Activated CD4-positive, alpha-beta T cell treated with anti-CD3 and anti-CD28 coated beads, Interleukin-2, amount 10 ng/mL, durations not matched to agents 7 days and 5 days (primary cell): ENCODE data around the gene OR52N1. TPM values are rescaled to one million over a fixed set of nuclear protein-coding genes. Genes with fewer than 3 reads are reported as not detected.

Source experiments
- CTCF ChIA-PET: fragments of 350-600 bp; sonication (Branson Sonifier 250); formaldehyde crosslinking; loops from one replicate; lab custom pipeline; 2021; ENCODE audit warnings: antibody characterized with exemption; lab: Charles Lee
- POLR2A ChIA-PET: fragments of 350-600 bp; sonication (Branson Sonifier 250); formaldehyde crosslinking; loops from one replicate; lab custom pipeline; 2021; ENCODE audit warnings: antibody characterized with exemption; lab: Charles Lee
- DNase-seq: peaks from one replicate; pipeline ENCODE4 v3.0.0-alpha.2; 2020
- H3K27ac Mint-ChIP-seq: one replicate; pipeline ENCODE4 v1.8.0; 2021; ENCODE audit warnings: mild to moderate bottlenecking, moderate library complexity, mixed read lengths
- H3K27me3 Mint-ChIP-seq: one replicate; pipeline ENCODE4 v1.8.0; 2021; ENCODE audit warnings: mixed read lengths
- H3K36me3 Mint-ChIP-seq: one replicate; pipeline ENCODE4 v1.8.0; 2021; ENCODE audit warnings: low read depth, mixed read lengths
- H3K4me1 Mint-ChIP-seq: one replicate; pipeline ENCODE4 v1.8.0; 2021; ENCODE audit warnings: mixed read lengths
- H3K4me3 Mint-ChIP-seq: one replicate; pipeline ENCODE4 v1.8.0; 2021; ENCODE audit warnings: mild to moderate bottlenecking, moderate library complexity, mixed read lengths
- H3K9me3 Mint-ChIP-seq: one replicate; pipeline ENCODE4 v1.8.0; 2021; ENCODE audit warnings: mixed read lengths
- total RNA-seq, 2 experiments: library from RNA; stranded (reverse); gene quantifications; one replicate each; pipeline ENCODE4 v1.2.3, GENCODE V29; 2021

Gene OR52N1
- total RNA-seq, result not detected

DNA sequence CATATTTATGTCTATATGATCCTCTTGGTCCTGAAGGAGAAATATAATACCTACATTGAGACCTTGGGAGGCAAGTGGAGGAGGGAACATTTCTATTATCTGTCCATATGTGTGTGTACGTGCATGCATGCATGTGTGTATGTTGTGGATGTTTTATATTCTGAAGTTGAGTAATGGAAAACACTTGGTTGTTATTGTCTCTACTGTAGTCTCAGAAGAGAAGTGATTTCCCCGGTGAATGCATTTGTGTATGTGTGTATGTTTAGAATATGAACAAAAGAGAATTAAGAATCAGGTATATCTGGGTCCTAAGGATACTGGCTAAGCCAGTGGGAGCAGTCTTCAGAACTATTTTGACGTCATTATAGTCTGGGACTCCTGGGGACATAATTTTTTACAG is at the start of gene OR52N1:
Gene OR52N1, minus strand, starts transcription at position 101 of the 400 bp plus-strand sequence. CDS start 2,449 bp downstream, outside the sequence.
- ChIA-PET CTCF (no interaction called here), POLR2A (no interaction called here)

DNA sequence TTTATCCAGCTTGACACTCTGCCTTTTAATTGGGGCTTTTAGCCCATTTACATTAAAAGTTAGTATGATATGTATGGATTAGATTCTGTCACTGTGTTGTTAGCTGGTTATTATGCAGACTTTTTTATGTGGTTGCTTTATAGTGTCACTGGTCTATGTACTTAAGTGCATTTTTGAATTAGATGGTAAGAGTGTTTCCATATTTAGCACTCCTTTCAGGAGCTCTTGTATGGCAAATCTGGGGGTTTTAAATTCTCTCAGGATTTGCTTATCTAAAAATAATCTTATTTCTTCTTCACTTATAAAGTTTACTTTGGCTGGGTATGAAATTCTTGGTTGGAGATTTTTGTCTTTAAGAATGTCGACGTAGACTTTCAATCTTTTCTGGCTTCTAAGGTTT is 46.6 kb upstream of the OR52N1 start:
- no peaks in the 10 kb centered on the region for H3K4me1 Mint-ChIP-seq
- ChIA-PET POLR2A (no interaction called here), CTCF (no interaction called here)
- H3K36me3 Mint-ChIP-seq, result no peaks in the 10 kb centered on the region
- no peak for DNase-seq
- no peak overlapping the region for H3K27ac Mint-ChIP-seq
- no peaks in the 10 kb centered on the region for H3K9me3 Mint-ChIP-seq
- H3K27me3 Mint-ChIP-seq, result peaks cover 4% of the 10 kb centered on the region
- no peak overlapping the region for H3K4me3 Mint-ChIP-seq

More for the DNA sequence above, at the start of gene OR52N1:
- H3K27ac Mint-ChIP-seq, result no peak within 1 kb of the TSS
- no peaks in the 10 kb centered on the region for H3K36me3 Mint-ChIP-seq
- H3K4me1 Mint-ChIP-seq, result no peaks in the 10 kb centered on the region
- H3K4me3 Mint-ChIP-seq, result no peak within 1 kb of the TSS
- H3K9me3 Mint-ChIP-seq, result no peaks in the 10 kb centered on the region
- no peak for DNase-seq
- peaks cover 15% of the 10 kb centered on the region for H3K27me3 Mint-ChIP-seq

DNA sequence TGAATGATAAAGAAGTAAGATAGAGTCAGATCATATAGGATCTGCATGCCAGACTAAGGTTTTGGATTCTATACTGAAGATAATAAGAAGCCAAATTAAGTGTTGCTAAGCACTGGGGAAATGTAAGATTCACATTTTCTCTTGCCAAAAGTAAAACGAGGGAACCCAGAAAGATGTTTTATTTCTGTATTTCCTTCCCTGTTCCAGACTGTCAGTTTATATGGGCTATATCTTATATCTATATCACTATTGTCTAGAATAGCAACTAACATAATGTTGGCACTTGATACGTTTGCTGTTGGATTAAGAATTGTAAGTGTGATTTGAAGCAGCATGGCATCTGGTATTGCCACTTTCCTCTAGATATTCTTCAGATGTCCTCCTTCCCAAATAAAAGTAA is 42.4 kb upstream of the OR52N1 start:
- no peak for DNase-seq
- Mint-ChIP-seq H3K36me3 (no peaks in the 10 kb centered on the region), H3K27ac (no peak overlapping the region), H3K4me1 (no peaks in the 10 kb centered on the region), H3K9me3 (no peaks in the 10 kb centered on the region), H3K27me3 (peaks cover 4% of the 10 kb centered on the region), H3K4me3 (no peak overlapping the region)
- ChIA-PET POLR2A (no interaction called here), CTCF (no interaction called here)

- Mint-ChIP-seq H3K36me3 (no peaks in the 10 kb centered on the region), H3K4me3 (no peak overlapping the region), H3K27me3 (no peaks in the 10 kb centered on the region), H3K9me3 (no peaks in the 10 kb centered on the region), H3K4me1 (no peaks in the 10 kb centered on the region), H3K27ac (no peak overlapping the region)
- ChIA-PET POLR2A (no interaction called here), CTCF (interaction anchor here (0.6 kb wide), 1 partner anchor 204 kb away, joined by 3 read pairs; no protein-coding TSS in a partner anchor)
- DNase-seq, result no peak
These were observed 40.2 kb upstream of the OR52N1 start for GRCh38 chr11:5831196-5831829.

DNA sequence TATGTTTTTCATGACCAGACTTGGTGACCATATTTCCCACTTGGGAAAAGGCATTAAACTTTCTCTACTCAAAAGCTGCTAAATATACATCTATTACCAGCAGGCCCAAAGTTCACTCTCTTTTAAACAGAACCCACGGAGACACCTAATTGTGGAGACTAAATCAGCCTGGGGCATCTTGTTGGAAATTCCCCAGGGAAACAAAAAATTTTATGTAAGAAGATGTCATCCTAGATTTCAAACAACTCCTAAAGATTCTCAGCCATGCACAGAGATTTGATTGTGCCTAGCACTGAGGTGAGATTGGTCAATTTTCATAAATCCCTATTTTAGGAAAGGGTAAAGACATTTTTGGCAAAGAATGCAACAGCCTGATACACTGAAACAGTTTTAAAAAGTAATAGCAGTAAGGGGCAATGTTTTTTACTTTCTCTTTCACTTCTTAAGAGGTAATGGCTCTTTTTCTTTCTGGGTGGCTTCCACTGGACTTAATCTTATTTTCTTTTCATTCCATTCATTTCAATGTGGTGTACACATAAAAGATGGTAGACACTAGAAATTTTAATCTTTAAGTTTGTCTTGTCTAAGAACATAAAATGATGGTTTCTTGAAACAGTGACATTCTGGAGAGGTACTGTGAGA is 27.3 kb upstream of the OR52N1 start:
- H3K9me3 Mint-ChIP-seq, result no peaks in the 10 kb centered on the region
- POLR2A ChIA-PET, result no interaction called here
- H3K4me3 Mint-ChIP-seq, result peak overlapping the region; percentile 69
- peaks cover 9% of the 10 kb centered on the region for H3K4me1 Mint-ChIP-seq
- no peak for DNase-seq
- CTCF ChIA-PET, result no interaction called here
- H3K27me3 Mint-ChIP-seq, result peaks cover 7% of the 10 kb centered on the region
- H3K36me3 Mint-ChIP-seq, result no peaks in the 10 kb centered on the region
- peak overlapping the region; percentile 83 for H3K27ac Mint-ChIP-seq

DNA sequence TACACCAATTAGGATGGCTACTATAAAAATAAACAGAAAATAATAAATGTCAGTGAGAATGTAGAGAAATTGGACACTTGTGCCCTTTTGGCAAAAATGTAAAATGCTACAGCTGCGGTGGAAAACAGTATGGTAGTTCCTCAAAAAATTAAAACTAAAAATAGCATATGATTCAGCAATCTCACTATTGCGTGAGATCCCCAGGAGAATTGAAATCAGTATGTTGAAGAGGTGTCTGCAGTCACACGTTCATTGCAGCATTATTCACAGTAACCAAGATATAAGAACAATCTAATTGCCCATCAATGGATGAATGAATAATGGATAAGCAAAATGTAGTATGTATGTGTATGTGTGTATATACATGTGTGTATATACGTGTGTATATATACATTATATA is 24.5 kb upstream of the OR52N1 start:
- Mint-ChIP-seq H3K4me1 (peaks cover 9% of the 10 kb centered on the region), H3K27ac (no peak overlapping the region), H3K36me3 (no peaks in the 10 kb centered on the region), H3K27me3 (peaks cover 11% of the 10 kb centered on the region), H3K4me3 (no peak overlapping the region), H3K9me3 (no peaks in the 10 kb centered on the region)
- no peak for DNase-seq
- ChIA-PET CTCF (no interaction called here), POLR2A (no interaction called here)

DNA sequence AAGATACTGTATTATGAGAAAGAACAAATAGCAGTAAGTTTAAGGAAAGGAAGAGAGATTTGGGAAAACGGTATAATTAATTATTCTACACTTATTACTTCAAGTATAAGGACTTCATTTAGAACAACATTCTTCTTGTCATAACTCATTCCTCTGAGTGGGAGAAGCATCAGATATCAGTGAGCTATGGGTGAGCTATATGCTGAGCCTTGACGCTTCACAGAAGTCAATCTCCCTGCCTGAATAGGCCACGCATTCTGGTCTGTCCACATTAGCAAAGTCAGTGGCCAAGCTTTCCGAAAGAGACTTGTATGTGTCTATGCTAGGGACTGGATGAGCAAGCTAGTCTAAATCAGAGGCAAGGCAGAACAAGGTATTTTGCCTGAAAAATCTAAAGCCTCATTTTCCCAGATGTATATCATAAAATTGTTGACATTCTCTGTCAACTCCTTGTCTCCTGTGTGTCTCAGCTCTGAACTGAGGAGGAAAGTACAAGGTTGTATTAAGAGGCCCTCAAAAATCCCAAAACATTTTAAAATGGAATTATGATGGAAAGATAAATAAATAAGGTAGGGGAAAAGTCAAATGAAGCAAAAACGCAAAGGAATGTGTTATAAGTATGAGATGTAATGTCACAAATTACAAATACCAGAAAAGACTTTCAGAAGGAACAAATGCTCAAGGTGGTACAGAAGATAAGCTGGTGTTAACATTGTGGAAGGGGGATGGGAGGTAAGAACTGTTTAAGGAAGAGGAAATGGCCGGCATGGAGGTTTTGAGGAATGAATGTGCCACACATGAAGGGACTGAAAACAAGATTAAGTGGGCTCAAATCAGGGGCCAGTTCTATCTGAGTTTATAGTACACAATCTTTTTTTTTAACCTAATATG is 19.1 kb upstream of the OR52N1 start:
- H3K4me3 Mint-ChIP-seq, result no peak overlapping the region
- no peak overlapping the region for H3K27ac Mint-ChIP-seq
- CTCF ChIA-PET, result no interaction called here

DNA sequence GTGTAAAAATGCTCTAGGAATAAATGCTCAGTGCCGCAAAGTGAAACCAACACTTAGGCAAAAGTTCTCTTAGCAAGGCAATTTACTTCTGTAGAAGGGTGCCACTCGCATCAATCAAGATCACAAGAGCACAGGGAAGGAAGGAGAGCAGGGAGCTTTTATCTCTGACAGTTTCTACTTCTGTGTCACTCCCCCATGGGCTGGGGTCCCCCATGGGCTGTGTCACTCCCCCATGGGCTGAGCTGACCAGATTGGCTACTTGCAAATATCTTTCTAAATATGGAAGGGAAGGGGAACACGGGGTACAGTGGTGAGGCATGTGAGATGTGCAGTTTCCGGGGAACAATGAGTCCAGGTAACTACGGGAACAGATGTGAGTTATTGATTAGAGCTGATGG is 18.1 kb upstream of the OR52N1 start:
- peaks cover 15% of the 10 kb centered on the region for H3K4me1 Mint-ChIP-seq
- H3K4me3 Mint-ChIP-seq, result peak overlapping the region; percentile 84
- H3K9me3 Mint-ChIP-seq, result no peaks in the 10 kb centered on the region
- peaks cover 34% of the 10 kb centered on the region for H3K27me3 Mint-ChIP-seq
- no peaks in the 10 kb centered on the region for H3K36me3 Mint-ChIP-seq
- CTCF ChIA-PET, result interaction anchor here (0.6 kb wide), 1 partner anchor 82 kb away, joined by 3 read pairs; no protein-coding TSS in a partner anchor
- H3K27ac Mint-ChIP-seq, result peak overlapping the region; percentile 3
- POLR2A ChIA-PET, result no interaction called here
- no peak for DNase-seq

More for the DNA sequence above, 19.1 kb upstream of the OR52N1 start:
- POLR2A ChIA-PET, result no interaction called here
- DNase-seq, result no peak
- Mint-ChIP-seq H3K9me3 (no peaks in the 10 kb centered on the region), H3K36me3 (no peaks in the 10 kb centered on the region), H3K4me1 (peaks cover 15% of the 10 kb centered on the region), H3K27me3 (peaks cover 32% of the 10 kb centered on the region)

- DNase-seq, result peak; percentile 73
- Mint-ChIP-seq H3K27me3 (peaks cover 33% of the 10 kb centered on the region), H3K4me3 (peak within 1 kb of the TSS; percentile 84), H3K4me1 (peaks cover 15% of the 10 kb centered on the region), H3K27ac (peak within 1 kb of the TSS; percentile 48), H3K9me3 (no peaks in the 10 kb centered on the region), H3K36me3 (no peaks in the 10 kb centered on the region)
- ChIA-PET POLR2A (no interaction called here), CTCF (no interaction called here)
These were observed 17.5 kb upstream of the OR52N1 start, which contains the start of gene OR52N2 for GRCh38 chr11:5808500-5809121. TSS of gene OR52N2 (plus strand) at chr11:5808924. CDS start at chr11:5820336, 11,412 bp downstream.

DNA sequence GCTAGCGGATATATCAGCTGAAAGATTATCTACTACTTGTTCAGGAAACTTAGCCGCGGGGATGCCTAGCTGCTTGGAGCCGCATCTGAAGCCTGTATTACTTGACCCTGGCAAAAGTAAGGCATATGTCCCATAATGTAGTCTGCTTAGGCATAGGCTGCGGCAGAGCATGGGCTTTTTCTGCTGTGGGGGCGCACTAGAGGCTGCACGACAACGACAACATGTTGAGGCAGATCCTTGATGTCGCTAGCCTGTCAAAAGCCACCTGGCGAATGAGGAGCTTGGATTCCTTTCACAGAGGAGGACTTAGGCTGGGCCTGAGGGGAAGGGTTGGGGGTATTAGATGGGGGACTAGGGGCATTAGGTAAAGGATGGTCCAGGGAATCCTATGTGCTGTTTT is 16.5 kb upstream of the OR52N1 start:
- ChIA-PET CTCF (no interaction called here), POLR2A (no interaction called here)
- no peaks in the 10 kb centered on the region for H3K9me3 Mint-ChIP-seq

GRCh38 chr11:5803982-5804381 is 12.9 kb upstream of the OR52N1 start:
- no peak for DNase-seq
- ChIA-PET POLR2A (no interaction called here), CTCF (no interaction called here)
- Mint-ChIP-seq H3K4me3 (no peak overlapping the region), H3K4me1 (peaks cover 8% of the 10 kb centered on the region), H3K36me3 (no peaks in the 10 kb centered on the region), H3K27me3 (peaks cover 25% of the 10 kb centered on the region), H3K9me3 (no peaks in the 10 kb centered on the region), H3K27ac (no peak overlapping the region)

More for the DNA sequence above, 16.5 kb upstream of the OR52N1 start:
- no peak for DNase-seq
- Mint-ChIP-seq H3K36me3 (no peaks in the 10 kb centered on the region), H3K27me3 (peaks cover 37% of the 10 kb centered on the region), H3K27ac (no peak overlapping the region), H3K4me1 (peaks cover 15% of the 10 kb centered on the region), H3K4me3 (no peak overlapping the region)

DNA sequence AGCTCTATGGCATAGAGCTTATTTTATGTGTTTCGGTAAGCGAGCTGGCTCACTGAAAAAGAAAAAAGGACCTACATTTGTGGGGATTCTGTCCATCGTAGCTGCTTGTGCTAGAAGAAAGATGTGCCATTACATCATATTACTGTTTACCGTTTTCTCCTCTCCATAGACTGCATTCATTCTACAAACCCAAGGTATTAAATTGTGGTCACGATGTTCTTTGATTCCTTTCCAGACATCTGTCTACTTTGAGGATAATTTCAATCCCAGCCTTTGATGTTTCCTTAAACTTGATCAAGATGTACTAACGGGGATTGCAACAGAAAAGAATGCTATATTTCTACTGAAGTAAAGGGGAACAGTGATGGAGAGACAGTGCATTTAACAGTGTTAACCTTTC is 5.5 kb upstream of the OR52N1 start:
- H3K4me1 Mint-ChIP-seq, result no peaks in the 10 kb centered on the region
- ChIA-PET POLR2A (no interaction called here), CTCF (no interaction called here)
- DNase-seq, result no peak
- no peaks in the 10 kb centered on the region for H3K9me3 Mint-ChIP-seq
- no peaks in the 10 kb centered on the region for H3K36me3 Mint-ChIP-seq
- no peak overlapping the region for H3K27ac Mint-ChIP-seq
- peaks cover 16% of the 10 kb centered on the region for H3K27me3 Mint-ChIP-seq
- no peak overlapping the region for H3K4me3 Mint-ChIP-seq
